Melanocyte of skin (primary cell): ENCODE measurements around the gene PLAAT1. TPM values are rescaled to one million over a fixed set of nuclear protein-coding genes. Genes with fewer than 3 reads are reported as not detected.

Experiments
- total RNA-seq, 2 donors: library from RNA; depleted of rRNA; stranded (reverse); fragments of >200 nt; gene quantifications; 2 replicates each; pipeline ENCODE4 v1.2.3, GENCODE V29; 2012

Gene PLAAT1
- total RNA-seq: under 1 TPM; 0.33 to 0.34 TPM

DNA sequence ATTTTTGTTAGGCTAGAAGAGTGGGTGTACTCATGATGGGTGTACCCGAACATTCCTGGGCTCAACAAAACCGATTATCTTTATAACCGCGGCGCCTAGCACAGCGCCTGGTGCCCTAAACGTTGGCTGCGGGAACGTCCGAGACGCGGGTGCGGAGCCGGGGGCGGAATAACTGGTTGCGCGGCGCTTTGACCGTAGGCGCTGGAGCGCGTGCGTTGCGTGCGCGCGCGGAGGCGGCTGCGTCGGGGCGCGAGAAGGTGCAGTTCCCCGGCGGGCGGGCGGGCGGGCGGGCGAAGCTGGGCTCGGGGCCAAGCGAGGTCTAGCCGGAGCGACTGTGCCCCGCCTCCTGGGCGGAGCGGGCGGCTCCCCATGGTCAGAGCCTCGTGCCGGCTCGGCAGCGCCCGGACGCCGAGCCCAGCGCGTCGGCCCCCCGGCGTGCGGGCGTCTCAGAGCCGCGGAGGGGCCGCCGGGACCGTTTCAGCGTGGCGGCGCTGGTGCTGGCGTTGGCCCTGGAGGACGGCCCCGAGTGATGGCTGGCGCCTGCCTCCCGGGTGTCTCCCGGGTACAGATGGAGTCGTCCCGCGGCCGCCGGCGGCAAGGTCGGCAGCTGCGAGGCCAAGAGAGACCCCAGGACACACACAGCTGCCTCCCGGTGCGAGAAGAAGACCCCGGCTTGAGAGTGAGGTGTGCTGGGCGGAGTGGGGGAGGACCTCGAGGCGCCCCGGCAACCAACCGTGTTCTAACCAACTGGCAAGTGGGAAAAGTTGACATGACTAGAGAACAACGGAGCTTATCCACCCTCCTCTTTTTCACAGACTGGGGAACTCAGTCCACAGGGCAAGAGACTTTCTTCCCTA, at the start of gene PLAAT1:
Gene PLAAT1, plus strand, starts transcription at position 373 of the 857 bp plus-strand sequence. CDS start 14,429 bp downstream, outside the sequence.

Other genes with a start within 250 kb of the PLAAT1 start
- gene ATP13A5, start 137.5 kb downstream of the PLAAT1 start, total RNA-seq: not detected